GM13977 (cell line): Measurements from ENCODE around the gene POU2AF3.

ENCODE experiments used
- DNase-seq: peaks from one replicate; pipeline ENCODE4 v3.0.0; 2012; ENCODE audit warnings: low spot score
- CTCF ChIP-seq: IDR thresholded peaks from 2 replicates; pipeline ENCODE4 v1.5.1; 2012; ENCODE audit warnings: mild to moderate bottlenecking, control low read depth; ENCODE audit not compliant: insufficient read depth; ENCODE audit errors: extremely low read depth, missing control alignments
- in situ Hi-C: fragments of 300-500 bp; cut with MboI; formaldehyde crosslinking; loops from one replicate; pipeline ENCODE4 v1.12.0; 2022; ENCODE audit warnings: low sequenced_read_pairs, low pct_unique_long_range_greater_than_20kb, mixed read lengths, inconsistent platforms; ENCODE audit not compliant: unreplicated experiment

Gene POU2AF3

GRCh38 chr11:111334532-111335502 is 36.5 kb downstream of the POU2AF3 start:
- no peak for DNase-seq
- in situ Hi-C loops, result no loop called here
- TF ChIP-seq CTCF, result no peak

- no peak for TF ChIP-seq CTCF
- no peak for DNase-seq
- in situ Hi-C loops, result no loop called here
Measured at GRCh38 chr11:111335549-111335948, 37.2 kb downstream of the POU2AF3 start.

- in situ Hi-C loops, result no loop called here
- DNase-seq, result no peak
- TF ChIP-seq CTCF, result no peak
Measured at GRCh38 chr11:111336062-111336461, 37.7 kb downstream of the POU2AF3 start.

- no peak for DNase-seq
- in situ Hi-C loops, result no loop called here
Measured at GRCh38 chr11:111336582-111337256, 38.4 kb downstream of the POU2AF3 start.

GRCh38 chr11:111339758-111340388 is 41.5 kb downstream of the POU2AF3 start:
- no peak for TF ChIP-seq CTCF
- DNase-seq, result no peak
- in situ Hi-C loops, result no loop called here

More at GRCh38 chr11:111336582-111337256, 38.4 kb downstream of the POU2AF3 start:
- no peak for TF ChIP-seq CTCF

- no peak for TF ChIP-seq CTCF
- in situ Hi-C loops, result no loop called here
- DNase-seq, result no peak
Measured at GRCh38 chr11:111342329-111342728, 44.0 kb downstream of the POU2AF3 start.
